Measurements from ENCODE around the gene B3GNT9. TPM values are rescaled to one million over a fixed set of nuclear protein-coding genes. Genes with fewer than 3 reads are reported as not detected.

The B3GNT9 gene
- total RNA-seq, 1 experiment from 2014 or later, result 3.8 TPM

DNA sequence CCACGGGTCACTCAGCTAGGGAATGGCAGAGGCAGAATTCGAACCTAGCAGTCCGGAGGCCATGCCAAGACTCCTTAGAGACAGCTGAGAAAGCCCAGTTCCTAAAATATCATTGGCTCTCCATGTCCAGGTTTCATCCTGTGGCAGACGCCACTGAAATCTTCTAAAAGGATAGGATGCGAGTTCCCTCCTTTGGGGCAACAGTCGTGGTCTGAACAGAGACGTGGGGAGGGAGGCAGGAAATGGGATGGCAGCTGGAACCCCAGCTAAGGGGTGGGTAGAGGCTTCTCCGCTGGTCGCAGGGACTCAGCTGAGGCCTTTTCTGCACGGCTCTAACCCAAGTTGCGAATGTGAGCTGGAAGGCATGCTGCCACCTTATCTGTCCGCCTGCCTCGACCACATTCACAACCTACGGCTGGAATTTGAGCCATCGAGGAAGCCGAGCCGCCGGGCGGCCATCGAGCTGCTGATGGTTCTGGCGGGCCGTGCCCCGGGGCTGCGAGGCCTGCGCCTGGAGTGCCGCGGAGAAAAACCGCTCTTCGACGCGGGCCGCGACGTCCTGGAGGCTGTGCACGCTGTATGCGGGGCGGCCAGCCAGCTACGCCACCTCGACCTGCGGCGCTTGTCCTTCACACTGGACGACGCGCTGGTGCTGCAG is 11.8 kb upstream of the B3GNT9 start:
- Histone ChIP-seq H3K4me3 (replicated peaks in 1 of 2; ENCODE audit: low read depth in 1 of 2, low read length in 2 of 2) (no peak overlapping the region), H4K20me1 (ENCODE audit: insufficient read depth) (no peaks in the 10 kb centered on the region), H2AFZ (ENCODE audit: low read depth, low read length, poor library complexity, severe bottlenecking) (no peak overlapping the region), H3K9me2 (ENCODE audit: insufficient read depth) (no peaks in the 10 kb centered on the region), H3K4me2 (ENCODE audit: low read length) (no peak overlapping the region), H3K9me3 (ENCODE audit: control insufficient read depth in 1 of 2, insufficient read depth in 1 of 2, low read depth in 1 of 2, low read length in 2 of 2) (no peaks in the 10 kb centered on the region), H3K79me2 (ENCODE audit: insufficient read depth, low read length) (no peaks in the 10 kb centered on the region; the same call in 1 of the 2 replicates), H3K27me3 (ENCODE audit: insufficient read depth, low read length) (no peaks in the 10 kb centered on the region), H3K27ac (ENCODE audit: low read depth, low read length) (no peak overlapping the region; the same call in 1 of the 2 replicates), H3K36me3 (ENCODE audit: control insufficient read depth in 1 of 2, insufficient read depth in 2 of 2, low read length in 2 of 2) (no peaks in the 10 kb centered on the region), H3K4me1 (ENCODE audit: control insufficient read depth in 1 of 2, insufficient read depth in 2 of 2, low read length in 2 of 2) (peaks cover 21 to 36% of the 10 kb centered on the region in 2 experiments), H3K9ac (ENCODE audit: low read length) (no peak overlapping the region)
- ChIA-PET RAD21 (ENCODE audit: low non-redundant PET in 1 of 2, low total read pairs in 2 of 2, uncharacterized antibody in 2 of 2, unreplicated experiment in 2 of 2) (no interaction called here), POLR2A (interaction anchor here (0.5 to 2.7 kb wide), 2 partner anchors 11 to 234 kb away, joined by 3 to 11 read pairs; no protein-coding TSS in a partner anchor), CTCF (interaction anchor here (3.4 kb wide), 1 partner anchor 145 kb away, joined by 21 read pairs; no protein-coding TSS in a partner anchor)
- intact Hi-C loops (cut with micrococcal nuclease), result no loop called here
- ATAC-seq (no peak), DNase-seq (ENCODE audit: low read depth, low spot score) (no peak)
- no TSS peak for BruUV-seq (replicated peaks)
- no peak for TF ChIP-seq RAD21 (IDR thresholded peaks at IDR 0.05; ENCODE audit: low read depth)
- no peak for TF ChIP-seq CBX3 (IDR thresholded peaks at IDR 0.05; ENCODE audit: low read depth)
- TF ChIP-seq POLR2AphosphoS5 (IDR thresholded peaks at IDR 0.05; ENCODE audit: low read depth, low read length), result no peak
- no peak for TF ChIP-seq TCF7L2 (IDR thresholded peaks at IDR 0.05; ENCODE audit: borderline replicate concordance, extremely low read depth, insufficient read depth, insufficient read length)
- TF ChIP-seq, protein P1, sequence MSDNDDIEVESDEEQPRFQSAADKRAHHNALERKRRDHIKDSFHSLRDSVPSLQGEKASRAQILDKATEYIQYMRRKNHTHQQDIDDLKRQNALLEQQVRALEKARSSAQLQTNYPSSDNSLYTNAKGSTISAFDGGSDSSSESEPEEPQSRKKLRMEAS (IDR thresholded peaks at IDR 0.05), result no peak
- no peak for TF ChIP-seq SRF (IDR thresholded peaks at IDR 0.05; ENCODE audit: low read depth)
- no peak for TF ChIP-seq FOSL1 (IDR thresholded peaks at IDR 0.05; ENCODE audit: low read depth)
- TF ChIP-seq, protein P2, sequence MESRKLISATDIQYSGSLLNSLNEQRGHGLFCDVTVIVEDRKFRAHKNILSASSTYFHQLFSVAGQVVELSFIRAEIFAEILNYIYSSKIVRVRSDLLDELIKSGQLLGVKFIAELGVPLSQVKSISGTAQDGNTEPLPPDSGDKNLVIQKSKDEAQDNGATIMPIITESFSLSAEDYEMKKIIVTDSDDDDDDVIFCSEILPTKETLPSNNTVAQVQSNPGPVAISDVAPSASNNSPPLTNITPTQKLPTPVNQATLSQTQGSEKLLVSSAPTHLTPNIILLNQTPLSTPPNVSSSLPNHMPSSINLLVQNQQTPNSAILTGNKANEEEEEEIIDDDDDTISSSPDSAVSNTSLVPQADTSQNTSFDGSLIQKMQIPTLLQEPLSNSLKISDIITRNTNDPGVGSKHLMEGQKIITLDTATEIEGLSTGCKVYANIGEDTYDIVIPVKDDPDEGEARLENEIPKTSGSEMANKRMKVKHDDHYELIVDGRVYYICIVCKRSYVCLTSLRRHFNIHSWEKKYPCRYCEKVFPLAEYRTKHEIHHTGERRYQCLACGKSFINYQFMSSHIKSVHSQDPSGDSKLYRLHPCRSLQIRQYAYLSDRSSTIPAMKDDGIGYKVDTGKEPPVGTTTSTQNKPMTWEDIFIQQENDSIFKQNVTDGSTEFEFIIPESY (IDR thresholded peaks at IDR 0.05; ENCODE audit: extremely low read depth, insufficient replicate concordance, low read length), result no peak
- TF ChIP-seq EZH2phosphoT487 (IDR thresholded peaks at IDR 0.05; ENCODE audit: borderline replicate concordance), result no peak
- TF ChIP-seq, protein P3, sequence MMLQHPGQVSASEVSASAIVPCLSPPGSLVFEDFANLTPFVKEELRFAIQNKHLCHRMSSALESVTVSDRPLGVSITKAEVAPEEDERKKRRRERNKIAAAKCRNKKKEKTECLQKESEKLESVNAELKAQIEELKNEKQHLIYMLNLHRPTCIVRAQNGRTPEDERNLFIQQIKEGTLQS (IDR thresholded peaks at IDR 0.05), result no peak
- no peak for TF ChIP-seq SIN3A (IDR thresholded peaks at IDR 0.05; ENCODE audit: low read depth)
- TF ChIP-seq JUND (IDR thresholded peaks at IDR 0.05), result no peak
- TF ChIP-seq, protein P4, sequence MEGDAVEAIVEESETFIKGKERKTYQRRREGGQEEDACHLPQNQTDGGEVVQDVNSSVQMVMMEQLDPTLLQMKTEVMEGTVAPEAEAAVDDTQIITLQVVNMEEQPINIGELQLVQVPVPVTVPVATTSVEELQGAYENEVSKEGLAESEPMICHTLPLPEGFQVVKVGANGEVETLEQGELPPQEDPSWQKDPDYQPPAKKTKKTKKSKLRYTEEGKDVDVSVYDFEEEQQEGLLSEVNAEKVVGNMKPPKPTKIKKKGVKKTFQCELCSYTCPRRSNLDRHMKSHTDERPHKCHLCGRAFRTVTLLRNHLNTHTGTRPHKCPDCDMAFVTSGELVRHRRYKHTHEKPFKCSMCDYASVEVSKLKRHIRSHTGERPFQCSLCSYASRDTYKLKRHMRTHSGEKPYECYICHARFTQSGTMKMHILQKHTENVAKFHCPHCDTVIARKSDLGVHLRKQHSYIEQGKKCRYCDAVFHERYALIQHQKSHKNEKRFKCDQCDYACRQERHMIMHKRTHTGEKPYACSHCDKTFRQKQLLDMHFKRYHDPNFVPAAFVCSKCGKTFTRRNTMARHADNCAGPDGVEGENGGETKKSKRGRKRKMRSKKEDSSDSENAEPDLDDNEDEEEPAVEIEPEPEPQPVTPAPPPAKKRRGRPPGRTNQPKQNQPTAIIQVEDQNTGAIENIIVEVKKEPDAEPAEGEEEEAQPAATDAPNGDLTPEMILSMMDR (IDR thresholded peaks at IDR 0.05 in 2 of 3, conservative IDR thresholded peaks at IDR 0.05 in 1 of 3; ENCODE audit: borderline replicate concordance in 1 of 3, insufficient read depth in 1 of 3, low read depth in 2 of 3, low read length in 2 of 3), result no peak
- no peak for TF ChIP-seq ZFX (IDR thresholded peaks at IDR 0.05)
- TF ChIP-seq, protein P5, sequence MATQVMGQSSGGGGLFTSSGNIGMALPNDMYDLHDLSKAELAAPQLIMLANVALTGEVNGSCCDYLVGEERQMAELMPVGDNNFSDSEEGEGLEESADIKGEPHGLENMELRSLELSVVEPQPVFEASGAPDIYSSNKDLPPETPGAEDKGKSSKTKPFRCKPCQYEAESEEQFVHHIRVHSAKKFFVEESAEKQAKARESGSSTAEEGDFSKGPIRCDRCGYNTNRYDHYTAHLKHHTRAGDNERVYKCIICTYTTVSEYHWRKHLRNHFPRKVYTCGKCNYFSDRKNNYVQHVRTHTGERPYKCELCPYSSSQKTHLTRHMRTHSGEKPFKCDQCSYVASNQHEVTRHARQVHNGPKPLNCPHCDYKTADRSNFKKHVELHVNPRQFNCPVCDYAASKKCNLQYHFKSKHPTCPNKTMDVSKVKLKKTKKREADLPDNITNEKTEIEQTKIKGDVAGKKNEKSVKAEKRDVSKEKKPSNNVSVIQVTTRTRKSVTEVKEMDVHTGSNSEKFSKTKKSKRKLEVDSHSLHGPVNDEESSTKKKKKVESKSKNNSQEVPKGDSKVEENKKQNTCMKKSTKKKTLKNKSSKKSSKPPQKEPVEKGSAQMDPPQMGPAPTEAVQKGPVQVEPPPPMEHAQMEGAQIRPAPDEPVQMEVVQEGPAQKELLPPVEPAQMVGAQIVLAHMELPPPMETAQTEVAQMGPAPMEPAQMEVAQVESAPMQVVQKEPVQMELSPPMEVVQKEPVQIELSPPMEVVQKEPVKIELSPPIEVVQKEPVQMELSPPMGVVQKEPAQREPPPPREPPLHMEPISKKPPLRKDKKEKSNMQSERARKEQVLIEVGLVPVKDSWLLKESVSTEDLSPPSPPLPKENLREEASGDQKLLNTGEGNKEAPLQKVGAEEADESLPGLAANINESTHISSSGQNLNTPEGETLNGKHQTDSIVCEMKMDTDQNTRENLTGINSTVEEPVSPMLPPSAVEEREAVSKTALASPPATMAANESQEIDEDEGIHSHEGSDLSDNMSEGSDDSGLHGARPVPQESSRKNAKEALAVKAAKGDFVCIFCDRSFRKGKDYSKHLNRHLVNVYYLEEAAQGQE (IDR thresholded peaks at IDR 0.05; ENCODE audit: low read depth), result no peak
- TF ChIP-seq ELF1 (IDR thresholded peaks at IDR 0.05; ENCODE audit: borderline replicate concordance, low read depth), result no peak
- no peak for TF ChIP-seq CEBPB (IDR thresholded peaks at IDR 0.05; ENCODE audit: low read depth)
- no peak for TF ChIP-seq YY1 (IDR thresholded peaks at IDR 0.05; ENCODE audit: extremely low read depth, insufficient replicate concordance, low read depth, low read length)
- no peak for TF ChIP-seq POLR2A (IDR thresholded peaks at IDR 0.05; ENCODE audit: borderline replicate concordance, extremely low read depth, insufficient read depth, insufficient read length)

All from HCT116 (cell line).